PC-3 (cell line): ENCODE measurements around the gene MYO1H.

Experiments used
- EZH2 ChIP-seq: fragments of 300-600 bp; sonication (generic); IDR thresholded peaks from one replicate; pipeline ENCODE4 v1.6.1; 2017; ENCODE audit warnings: antibody characterized with exemption, mild to moderate bottlenecking, low read length; ENCODE audit not compliant: unreplicated experiment
- TF ChIP-seq, protein P1 (sequence below): fragments of 300-600 bp; sonication (generic); conservative IDR thresholded peaks from 2 replicates; pipeline ENCODE4 v1.5.1; 2017; ENCODE audit warnings: antibody characterized with exemption, low read depth, mild to moderate bottlenecking, low read length

DNA sequence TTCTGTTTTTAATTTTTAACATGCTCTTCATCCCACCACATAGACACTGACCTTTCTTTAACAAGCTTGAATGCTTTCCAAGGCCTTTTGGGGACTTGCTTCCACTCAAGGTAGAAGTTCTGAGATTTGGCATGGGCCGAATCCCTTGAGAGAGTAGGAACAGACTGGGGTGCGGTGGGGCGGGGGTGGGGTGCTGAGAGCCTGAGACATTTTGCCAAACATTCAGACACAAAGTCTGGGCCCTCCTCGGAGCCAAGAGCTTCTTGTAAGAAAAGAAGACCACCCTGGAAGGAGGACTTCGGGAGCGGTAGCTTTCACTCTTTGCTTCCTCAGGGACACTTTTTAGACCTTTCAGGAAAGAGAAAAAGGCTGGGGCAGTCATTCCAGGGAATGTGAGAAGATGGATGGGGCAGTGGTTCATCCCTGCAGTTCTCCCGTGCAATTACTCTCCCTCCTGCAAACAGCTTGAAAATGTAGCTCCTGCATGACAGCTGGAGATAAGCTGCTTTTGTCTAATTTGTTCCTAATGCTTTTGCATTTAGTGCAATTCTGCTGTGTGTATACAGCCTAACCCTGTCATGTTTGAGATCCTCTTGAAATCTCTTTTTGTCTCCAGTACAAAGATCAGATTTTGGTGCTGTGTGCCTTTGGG lies 16.3 kb upstream of the MYO1H start:
- TF ChIP-seq, protein P1, sequence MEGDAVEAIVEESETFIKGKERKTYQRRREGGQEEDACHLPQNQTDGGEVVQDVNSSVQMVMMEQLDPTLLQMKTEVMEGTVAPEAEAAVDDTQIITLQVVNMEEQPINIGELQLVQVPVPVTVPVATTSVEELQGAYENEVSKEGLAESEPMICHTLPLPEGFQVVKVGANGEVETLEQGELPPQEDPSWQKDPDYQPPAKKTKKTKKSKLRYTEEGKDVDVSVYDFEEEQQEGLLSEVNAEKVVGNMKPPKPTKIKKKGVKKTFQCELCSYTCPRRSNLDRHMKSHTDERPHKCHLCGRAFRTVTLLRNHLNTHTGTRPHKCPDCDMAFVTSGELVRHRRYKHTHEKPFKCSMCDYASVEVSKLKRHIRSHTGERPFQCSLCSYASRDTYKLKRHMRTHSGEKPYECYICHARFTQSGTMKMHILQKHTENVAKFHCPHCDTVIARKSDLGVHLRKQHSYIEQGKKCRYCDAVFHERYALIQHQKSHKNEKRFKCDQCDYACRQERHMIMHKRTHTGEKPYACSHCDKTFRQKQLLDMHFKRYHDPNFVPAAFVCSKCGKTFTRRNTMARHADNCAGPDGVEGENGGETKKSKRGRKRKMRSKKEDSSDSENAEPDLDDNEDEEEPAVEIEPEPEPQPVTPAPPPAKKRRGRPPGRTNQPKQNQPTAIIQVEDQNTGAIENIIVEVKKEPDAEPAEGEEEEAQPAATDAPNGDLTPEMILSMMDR: no peak
- no peak for TF ChIP-seq EZH2
